ENCODE results near the gene HTRA3. TPM values are rescaled to one million over a fixed set of nuclear protein-coding genes. Genes with fewer than 3 reads are reported as not detected.

The HTRA3 gene
- total and polyA plus RNA-seq, 2 of the 4 experiments (the other 2 are of a cell fraction) = 1.3 to 9.5 TPM

DNA sequence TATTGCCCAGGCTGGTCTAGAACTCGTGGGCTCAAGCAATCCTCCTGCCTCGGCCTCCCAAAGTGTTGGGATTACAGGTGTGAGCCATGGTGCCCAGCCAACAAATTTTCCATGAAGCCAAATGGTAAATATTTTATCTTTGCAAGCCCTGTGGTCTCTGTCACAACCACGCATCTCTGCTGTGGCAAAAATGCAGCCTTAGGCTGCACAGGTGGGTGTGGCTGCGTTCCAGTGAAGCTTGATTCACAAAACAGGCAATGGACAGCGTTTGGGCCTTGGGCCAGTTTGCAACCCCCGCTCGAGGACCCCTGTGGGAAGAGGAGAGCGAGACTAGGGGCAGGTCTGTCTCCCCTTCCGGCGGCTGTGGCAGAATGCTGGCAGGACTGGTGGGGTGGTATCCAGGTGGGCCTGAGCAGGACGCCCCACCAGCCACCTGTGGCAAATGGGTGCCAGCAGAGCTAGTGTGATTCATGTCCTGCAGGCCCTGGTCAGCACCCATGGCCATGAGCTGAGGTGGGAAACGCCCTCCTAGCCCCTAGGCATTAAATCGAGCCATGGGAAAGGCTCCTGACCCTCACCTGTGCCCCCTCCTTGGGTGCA is 19.7 kb downstream of the HTRA3 start:
- no peak overlapping the region for H3K56ac ChIP-seq (ENCODE audit: extremely low read depth, insufficient read depth, low read length)
- no peak overlapping the region for H3K4me3 ChIP-seq (ENCODE audit: insufficient read depth, low read depth, low read length)
- H4K8ac ChIP-seq (ENCODE audit: low read depth in 2 of 2, low read length in 2 of 2) = no peak overlapping the region
- H2AK5ac ChIP-seq (ENCODE audit: low read depth, low read length) = no peak overlapping the region
- no peaks in the 10 kb centered on the region for H3K4me1 ChIP-seq (ENCODE audit: control insufficient read depth, insufficient read depth, low read length)
- dilution Hi-C loops (cut with HindIII; ENCODE audit: low sequenced_read_pairs, unreplicated experiment) (no loop called here), intact Hi-C loops (cut with micrococcal nuclease) (no loop called here), in situ Hi-C loops (cut with MboI; ENCODE audit: low sequenced_read_pairs) (no loop called here)
- H2BK20ac ChIP-seq (ENCODE audit: low read depth, low read length) = no peak overlapping the region
- H2BK15ac ChIP-seq (ENCODE audit: low read depth, low read length) = no peak overlapping the region
- no peaks in the 10 kb centered on the region for H3K79me1 ChIP-seq (ENCODE audit: low read depth in 1 of 2, low read length in 2 of 2)
- no peak overlapping the region for H3K4ac ChIP-seq (ENCODE audit: low read depth, low read length)
- H2AK9ac ChIP-seq (replicated peaks; ENCODE audit: low read depth, low read length, poor library complexity) = no peak overlapping the region
- CTCF ChIA-PET = no interaction called here
- BruUV-seq (replicated peaks) = no TSS peak
- H4K91ac ChIP-seq (ENCODE audit: insufficient read depth, low read depth, low read length) = no peak overlapping the region
- H3K27me3 ChIP-seq (ENCODE audit: control insufficient read depth, insufficient read depth, low read length) = no peaks in the 10 kb centered on the region; the same call in 1 of the 2 replicates
- no peak overlapping the region for H3K18ac ChIP-seq (ENCODE audit: low read depth, low read length)
- no peaks in the 10 kb centered on the region for H3K9me1 ChIP-seq (ENCODE audit: insufficient read depth, low read length)
- H3K4me2 ChIP-seq (ENCODE audit: low read depth, low read length) = no peak overlapping the region
- no peaks in the 10 kb centered on the region for H3K9me3 ChIP-seq (ENCODE audit: control insufficient read depth, insufficient read depth, low read length)
- H4K20me1 ChIP-seq (ENCODE audit: insufficient read depth, low read length) = no peaks in the 10 kb centered on the region
- H4K5ac ChIP-seq (ENCODE audit: low read depth, low read length) = no peak overlapping the region
- no peak overlapping the region for H2AFZ ChIP-seq (replicated peaks; ENCODE audit: low read length, poor library complexity)
- no peak for ATAC-seq (ENCODE audit: low read depth)
- H3K36me3 ChIP-seq (ENCODE audit: control insufficient read depth, insufficient read depth, low read length) = no peaks in the 10 kb centered on the region
- POLR2A ChIA-PET (ENCODE audit: unreplicated experiment) = no interaction called here
- 80% methylated on average over 1 of the region's 13 CpGs; no CpG with 5 or more reads in 1 of the 2 experiments for WGBS, 2 experiments (ENCODE audit: extremely low coverage in 2 of 2, insufficient read length in 1 of 2)
- H3K23ac ChIP-seq (ENCODE audit: low read depth, low read length) = no peak overlapping the region
- TF ChIP-seq SMC3 (IDR thresholded peaks at IDR 0.05; ENCODE audit: low read depth, low read length) (no peak), CTCF (conservative IDR thresholded peaks at IDR 0.05; ENCODE audit: low read depth, low read length) (no peak), USF2 (IDR thresholded peaks at IDR 0.05; ENCODE audit: low read depth, low read length) (no peak), RFX5 (IDR thresholded peaks at IDR 0.05; ENCODE audit: low read depth, low read length) (no peak), CEBPB (IDR thresholded peaks at IDR 0.05; ENCODE audit: low read depth, low read length) (no peak), RAD21 (IDR thresholded peaks at IDR 0.05; ENCODE audit: low read length) (no peak), BHLHE40 (IDR thresholded peaks at IDR 0.05; ENCODE audit: low read depth, low read length) (no peak), MAZ (IDR thresholded peaks at IDR 0.05; ENCODE audit: borderline replicate concordance, low read depth, low read length) (no peak), MAFK (IDR thresholded peaks at IDR 0.05; ENCODE audit: low read depth, low read length) (no peak), RCOR1 (IDR thresholded peaks at IDR 0.05; ENCODE audit: insufficient replicate concordance, low read length) (no peak), MXI1 (IDR thresholded peaks at IDR 0.05; ENCODE audit: borderline replicate concordance, low read depth, low read length) (no peak), CHD1 (IDR thresholded peaks at IDR 0.05; ENCODE audit: low read depth, low read length) (no peak), POLR2A (IDR thresholded peaks at IDR 0.05; ENCODE audit: low read depth, low read length) (no peak), NFE2L2 (IDR thresholded peaks at IDR 0.05; ENCODE audit: low read depth, low read length) (no peak), FOS (IDR thresholded peaks at IDR 0.05; ENCODE audit: low read depth, low read length) (no peak), ELK1 (IDR thresholded peaks at IDR 0.05; ENCODE audit: borderline replicate concordance, low read depth, low read length) (no peak)
- no peak for DNase-seq
- H3K14ac ChIP-seq (replicated peaks; ENCODE audit: low read depth, low read length) = no peak overlapping the region
- no peak overlapping the region for H2BK120ac ChIP-seq (ENCODE audit: low read depth, low read length)
- no peak overlapping the region for H2BK5ac ChIP-seq (ENCODE audit: low read depth, low read length, poor library complexity, severe bottlenecking)
- H3K9ac ChIP-seq (ENCODE audit: low read depth, low read length) = no peak overlapping the region
- H3K27ac ChIP-seq (ENCODE audit: insufficient read depth, low read length) = no peak overlapping the region

All from IMR-90 (cell line).